IMR-90 (cell line): ENCODE data around the gene UNC93B1. TPM values are rescaled to one million over a fixed set of nuclear protein-coding genes. Genes with fewer than 3 reads are reported as not detected.

Source experiments
- ATAC-seq: fragments of 200-7000 bp; cut with Tn5 transposase; 2 replicates; pipeline ENCODE4 v1.9.1; 2020; ENCODE audit warnings: low read depth, mild to moderate bottlenecking, moderate library complexity
- BruUV-seq: library from RNA; stranded (reverse); fragments of 400-500 nt; replicated peaks from 2 replicates; lab custom pipeline; 2021; lab: Mats Ljungman, UMichigan
- CTCF ChIA-PET: fragments of 300-600 bp; formaldehyde crosslinking; extraction: SDS; loops from one replicate; lab custom pipeline; 2021; ENCODE audit warnings: antibody characterized with exemption; lab: Yijun Ruan, JAX
- POLR2A ChIA-PET: fragments of 300-600 bp; sonication (Branson Sonifier 250); formaldehyde crosslinking; loops from one replicate; lab custom pipeline; 2022; ENCODE audit warnings: antibody characterized with exemption; ENCODE audit not compliant: unreplicated experiment; lab: Charles Lee
- DNase-seq: peaks from one replicate; pipeline ENCODE4 v3.0.0; 2013
- H2AFZ ChIP-seq: replicated peaks from 2 replicates; pipeline ENCODE3; 2013; ENCODE audit warnings: low read length, mild to moderate bottlenecking; ENCODE audit not compliant: poor library complexity
- H2AK5ac ChIP-seq: 2 replicates; pipeline ENCODE4 v1.6.1; 2013; ENCODE audit warnings: low read depth, low read length, inconsistent platforms
- H2AK9ac ChIP-seq: replicated peaks from 2 replicates; pipeline ENCODE3; 2013; ENCODE audit warnings: mild to moderate bottlenecking, low read depth, low read length, moderate library complexity; ENCODE audit not compliant: poor library complexity
- H2BK120ac ChIP-seq: 2 replicates; pipeline ENCODE4 v1.6.1; 2013; ENCODE audit warnings: low read depth, low read length, inconsistent platforms
- H2BK15ac ChIP-seq: 3 replicates; pipeline ENCODE4 v1.6.1; 2013; ENCODE audit warnings: low read depth, low read length, inconsistent platforms
- H2BK20ac ChIP-seq: 2 replicates; pipeline ENCODE4 v1.6.1; 2013; ENCODE audit warnings: low read depth, mild to moderate bottlenecking, inconsistent platforms, low read length, moderate library complexity
- H2BK5ac ChIP-seq: 2 replicates; pipeline ENCODE4 v1.6.1; 2013; ENCODE audit warnings: mild to moderate bottlenecking, low read depth, low read length, inconsistent platforms; ENCODE audit not compliant: poor library complexity, severe bottlenecking
- H3K14ac ChIP-seq: replicated peaks from 2 replicates; pipeline ENCODE4 v1.6.1; 2013; ENCODE audit warnings: low read depth, low read length, inconsistent platforms
- H3K18ac ChIP-seq: 2 replicates; pipeline ENCODE4 v1.6.1; 2013; ENCODE audit warnings: low read depth, low read length, control low read depth
- H3K23ac ChIP-seq: 2 replicates; pipeline ENCODE4 v1.6.1; 2013; ENCODE audit warnings: low read depth, low read length, inconsistent platforms
- H3K27ac ChIP-seq: 2 replicates; pipeline ENCODE4 v1.5.1; 2013; ENCODE audit warnings: mild to moderate bottlenecking, control low read depth, low read length; ENCODE audit not compliant: insufficient read depth
- H3K27me3 ChIP-seq: 2 replicates; pipeline ENCODE4 v1.6.1; 2013; ENCODE audit warnings: low read length; ENCODE audit not compliant: control insufficient read depth, insufficient read depth
- H3K36me3 ChIP-seq: 2 replicates; pipeline ENCODE4 v1.6.1; 2013; ENCODE audit warnings: low read length, mixed read lengths; ENCODE audit not compliant: control insufficient read depth, insufficient read depth
- H3K4ac ChIP-seq: 2 replicates; pipeline ENCODE4 v1.6.1; 2013; ENCODE audit warnings: low read depth, low read length, inconsistent platforms
- H3K4me1 ChIP-seq: 2 replicates; pipeline ENCODE4 v1.6.1; 2013; ENCODE audit warnings: low read length, mixed read lengths; ENCODE audit not compliant: control insufficient read depth, insufficient read depth
- H3K4me2 ChIP-seq: 2 replicates; pipeline ENCODE4 v1.6.1; 2013; ENCODE audit warnings: low read depth, mild to moderate bottlenecking, control low read depth, low read length, moderate library complexity
- H3K4me3 ChIP-seq: 2 replicates; pipeline ENCODE4 v1.5.1; 2013; ENCODE audit warnings: low read depth, mild to moderate bottlenecking, control low read depth, low read length, moderate library complexity; ENCODE audit not compliant: insufficient read depth
- H3K56ac ChIP-seq: 2 replicates; pipeline ENCODE4 v1.6.1; 2013; ENCODE audit warnings: low read length, inconsistent platforms; ENCODE audit not compliant: insufficient read depth; ENCODE audit errors: extremely low read depth
- H3K79me1 ChIP-seq, 2 experiments: 2 replicates each; pipeline ENCODE4 v1.6.1; 2013; ENCODE audit warnings: low read length in 2 of 2, inconsistent platforms in 1 of 2, low read depth in 1 of 2
- H3K9ac ChIP-seq: 2 replicates; pipeline ENCODE4 v1.6.1; 2013; ENCODE audit warnings: low read depth, low read length, control low read depth
- H3K9me1 ChIP-seq: 2 replicates; pipeline ENCODE4 v1.6.1; 2013; ENCODE audit warnings: low read length, inconsistent platforms; ENCODE audit not compliant: insufficient read depth
- H3K9me3 ChIP-seq: 2 replicates; pipeline ENCODE4 v1.6.1; 2013; ENCODE audit warnings: low read length; ENCODE audit not compliant: control insufficient read depth, insufficient read depth
- H4K20me1 ChIP-seq: 2 replicates; pipeline ENCODE4 v1.6.1; 2013; ENCODE audit warnings: low read length, inconsistent platforms; ENCODE audit not compliant: insufficient read depth
- H4K5ac ChIP-seq: 2 replicates; pipeline ENCODE4 v1.6.1; 2013; ENCODE audit warnings: mild to moderate bottlenecking, low read depth, low read length, control low read depth
- H4K8ac ChIP-seq, 2 experiments: 2 replicates each; pipeline ENCODE4 v1.6.1; 2013; ENCODE audit warnings: low read depth in 2 of 2, low read length in 2 of 2, control low read depth in 1 of 2, inconsistent platforms in 1 of 2
- H4K91ac ChIP-seq: 2 replicates; pipeline ENCODE4 v1.6.1; 2013; ENCODE audit warnings: low read depth, low read length, inconsistent platforms; ENCODE audit not compliant: insufficient read depth
- MAZ ChIP-seq: IDR thresholded peaks from 2 replicates; pipeline ENCODE4 v1.6.1; 2012; ENCODE audit warnings: low read depth, mild to moderate bottlenecking, low read length, improper control_type of control experiment, moderate library complexity, borderline replicate concordance
- MXI1 ChIP-seq: IDR thresholded peaks from 2 replicates; pipeline ENCODE4 v1.6.1; 2012; ENCODE audit warnings: low read depth, mild to moderate bottlenecking, low read length, moderate library complexity, borderline replicate concordance
- NFE2L2 ChIP-seq: fragments of 150-350 bp; IDR thresholded peaks from 2 replicates; pipeline ENCODE4 v1.6.1; 2016; ENCODE audit warnings: low read depth, mild to moderate bottlenecking, low read length
- POLR2A ChIP-seq: IDR thresholded peaks from 2 replicates; pipeline ENCODE4 v1.6.1; 2012; ENCODE audit warnings: mild to moderate bottlenecking, low read depth, low read length
- RAD21 ChIP-seq: IDR thresholded peaks from 2 replicates; pipeline ENCODE4 v1.6.1; 2012; ENCODE audit warnings: low read length, improper control_type of control experiment
- RFX5 ChIP-seq: IDR thresholded peaks from 2 replicates; pipeline ENCODE4 v1.8.0; 2012; ENCODE audit warnings: low read depth, mild to moderate bottlenecking, low read length, moderate library complexity
- USF2 ChIP-seq: fragments of 150-350 bp; IDR thresholded peaks from 2 replicates; pipeline ENCODE4 v1.6.1; 2017; ENCODE audit warnings: mild to moderate bottlenecking, antibody characterized with exemption, low read length, low read depth
- WGBS, 2 experiments: methylation state at CpG; one replicate each; pipeline versions ENCODE4 v1.1.5 to v1.1.7; 2013; ENCODE audit warnings: missing lambda C conversion rate in 2 of 2; ENCODE audit not compliant: insufficient read length in 1 of 2; ENCODE audit errors: extremely low coverage in 2 of 2; 5-methylcytosine and 5-hydroxymethylcytosine counted together
- dilution Hi-C: fragments of 300-500 bp; cut with HindIII; formaldehyde crosslinking; loops from one replicate; pipeline ENCODE4 v1.14.3; 2018; ENCODE audit warnings: low sequenced_read_pairs; ENCODE audit not compliant: unreplicated experiment
- in situ Hi-C: fragments of 300-500 bp; cut with MboI; formaldehyde crosslinking; loops from 3 replicates; pipeline ENCODE4 v1.14.3; 2019; ENCODE audit warnings: low sequenced_read_pairs, inconsistent platforms, mixed read lengths
- intact Hi-C: fragments of 100-400 bp; cut with micrococcal nuclease; formaldehyde crosslinking; loops from 2 replicates; pipeline ENCODE4 v1.10.0; 2022
- polyA plus RNA-seq, 3 experiments: library from polyadenylated mRNA; depleted of rRNA; stranded (reverse); fragments of >200 nt; gene quantifications; 2 replicates each; pipeline ENCODE4 v1.2.3, GENCODE V29; 2012; ENCODE audit warnings: low replicate concordance in 1 of 3
- total RNA-seq: library from RNA; depleted of rRNA; stranded (reverse); fragments of >200 nt; gene quantifications from 2 replicates; pipeline ENCODE4 v1.2.3, GENCODE V29; 2012

UNC93B1 gene
- total and polyA plus RNA-seq, 2 of the 4 experiments (the other 2 are of a cell fraction), result 10.9 to 19.2 TPM

- 20% methylated on average over 3 of the region's 22 CpGs; no CpG with 5 or more reads in 1 of the 2 experiments for WGBS, 2 experiments
- H2BK15ac ChIP-seq, result peak overlapping the region; percentile 88; the same call in 1 of the 3 replicates
- H3K4ac ChIP-seq, result peak overlapping the region; percentile 95
- ChIA-PET CTCF (no interaction called here), POLR2A (no interaction called here)
- H2BK5ac ChIP-seq, result peak overlapping the region; percentile 88
- peak; percentile 63 for ATAC-seq
- peak overlapping the region; percentile 76 for H3K27ac ChIP-seq
- intact Hi-C loops, result no loop called here
- no peaks in the 10 kb centered on the region; the same call in 1 of the 2 replicates for H4K20me1 ChIP-seq
- H3K27me3 ChIP-seq, result no peaks in the 10 kb centered on the region
- peak overlapping the region; percentile 74 for H3K4me3 ChIP-seq
- no peaks in the 10 kb centered on the region for H3K9me1 ChIP-seq
- peak overlapping the region; percentile 82 for H3K14ac ChIP-seq
- peaks cover 22% of the 10 kb centered on the region for H3K36me3 ChIP-seq
- DNase-seq, result peak; percentile 73
- peak overlapping the region; percentile 72 for H3K9ac ChIP-seq
- BruUV-seq, result no TSS peak
- dilution Hi-C loops, result no loop called here
- peak overlapping the region; percentile 94 for H2AK9ac ChIP-seq
- H4K5ac ChIP-seq, result peak overlapping the region; percentile 88
- H2BK120ac ChIP-seq, result peak overlapping the region; percentile 74
- H3K4me1 ChIP-seq, result peaks cover 25% of the 10 kb centered on the region
- H4K91ac ChIP-seq, result peak overlapping the region; percentile 90
- H2AK5ac ChIP-seq, result peak overlapping the region; percentile 91
- H3K9me3 ChIP-seq, result no peaks in the 10 kb centered on the region
- peak overlapping the region; percentile 81 to 84 for H4K8ac ChIP-seq
- H3K23ac ChIP-seq, result peak overlapping the region; percentile 85
- in situ Hi-C loops, result no loop called here
- H2BK20ac ChIP-seq, result peak overlapping the region; percentile 50; the same call in 1 of the 2 replicates
- H3K4me2 ChIP-seq, result peak overlapping the region; percentile 95
- H3K79me1 ChIP-seq, result peaks cover 7 to 47% of the 10 kb centered on the region in 2 experiments; a peak in 3 of 4 replicates
- peak overlapping the region; percentile 80 for H3K56ac ChIP-seq
- H2AFZ ChIP-seq, result peak overlapping the region; percentile 82
- H3K18ac ChIP-seq, result peak overlapping the region; percentile 70
- TF ChIP-seq NFE2L2, result no peak
- TF ChIP-seq RFX5, result no peak
- no peak for TF ChIP-seq RAD21
- TF ChIP-seq MAZ, result 0 out of 2 replicates have a peak, but pooled peaks have one; percentile 18
- TF ChIP-seq USF2, result no peak
- TF ChIP-seq POLR2A, result peak; percentile 50; the same call in 1 of the 2 replicates
- no peak for TF ChIP-seq MXI1
Observed at GRCh38 chr11:68040101-68040956, 36.4 kb upstream of the UNC93B1 start.
